HG03095 (cell line): ENCODE data around the gene FMO3.

ENCODE experiments used
- ATAC-seq: cut with Tn5 transposase; IDR thresholded peaks from one replicate; pipeline ENCODE4 v1.9.1; 2021; ENCODE audit warnings: moderate library complexity; ENCODE audit not compliant: unreplicated experiment

The FMO3 gene

DNA sequence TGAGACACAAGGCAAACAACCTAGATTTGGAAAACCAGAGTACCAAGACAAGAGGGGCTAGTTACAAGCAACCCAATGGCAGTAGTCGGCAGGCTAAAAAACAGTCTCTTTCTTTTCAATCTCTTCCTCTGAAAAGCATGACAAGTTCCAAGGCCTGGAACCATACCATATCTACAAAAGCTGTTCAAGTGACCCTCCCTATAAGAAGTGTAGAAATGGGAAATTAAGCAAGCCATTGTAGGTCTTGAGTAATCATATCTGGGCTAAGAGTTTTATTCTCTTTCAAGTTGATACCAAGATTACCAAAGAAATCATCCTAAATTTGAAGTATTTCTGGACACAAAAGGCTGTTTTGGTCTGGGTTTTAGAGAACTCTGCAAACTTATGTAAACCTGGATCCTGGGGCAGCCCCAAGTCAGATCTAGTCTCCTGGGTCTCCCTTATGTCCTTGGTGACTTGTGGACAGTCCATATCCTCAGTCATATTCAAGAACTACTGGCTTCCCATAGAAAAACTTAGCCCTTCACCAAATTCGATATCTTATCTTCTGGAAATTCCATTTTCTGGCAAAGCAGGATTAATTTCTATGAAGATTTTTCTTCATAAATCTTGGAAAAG lies 24.7 kb downstream of the FMO3 start:
- ATAC-seq = no peak

DNA sequence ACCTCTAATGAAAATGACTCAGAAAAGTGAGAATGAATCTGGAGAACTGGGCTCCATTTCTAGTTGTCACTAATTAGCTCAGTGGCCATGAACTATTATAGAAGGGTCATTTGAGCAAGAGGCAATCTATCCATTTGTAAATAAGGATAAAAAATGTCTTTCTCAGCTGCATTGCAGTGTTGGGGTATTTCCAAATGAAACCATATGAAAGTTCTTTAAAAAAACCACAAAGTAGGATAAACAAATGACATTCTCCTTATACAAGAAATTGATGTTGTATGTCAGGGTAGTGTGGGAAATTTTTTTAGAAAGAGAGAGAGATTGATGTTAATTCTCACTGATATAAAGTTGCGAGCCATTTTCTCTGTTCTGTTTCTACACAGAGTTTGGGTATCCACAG lies 26.0 kb downstream of the FMO3 start:
- no peak for ATAC-seq

DNA sequence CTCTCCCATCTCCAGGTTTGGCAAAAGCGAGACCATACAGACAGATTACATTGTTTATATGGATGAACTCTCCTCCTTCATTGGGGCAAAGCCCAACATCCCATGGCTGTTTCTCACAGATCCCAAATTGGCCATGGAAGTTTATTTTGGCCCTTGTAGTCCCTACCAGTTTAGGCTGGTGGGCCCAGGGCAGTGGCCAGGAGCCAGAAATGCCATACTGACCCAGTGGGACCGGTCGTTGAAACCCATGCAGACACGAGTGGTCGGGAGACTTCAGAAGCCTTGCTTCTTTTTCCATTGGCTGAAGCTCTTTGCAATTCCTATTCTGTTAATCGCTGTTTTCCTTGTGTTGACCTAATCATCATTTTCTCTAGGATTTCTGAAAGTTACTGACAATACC lies 26.4 kb downstream of the FMO3 start:
- ATAC-seq = no peak

DNA sequence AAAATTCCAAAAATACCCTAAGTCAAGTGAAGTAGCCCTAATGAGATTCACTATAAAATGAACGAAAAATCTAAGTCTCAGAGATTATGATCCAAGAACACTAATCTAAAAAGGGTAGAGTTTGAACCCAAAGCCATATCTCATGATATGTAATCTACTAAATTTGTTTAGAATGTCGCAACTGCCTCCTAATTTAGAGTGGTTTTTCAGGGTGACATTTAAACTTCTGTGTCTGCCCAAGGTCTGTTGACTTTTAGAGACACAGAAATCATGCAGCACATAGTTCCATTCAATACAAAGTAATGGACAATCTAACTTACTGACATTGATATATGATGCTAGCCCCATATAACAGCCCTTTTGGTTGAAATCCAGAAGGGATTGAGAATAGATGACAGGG lies 28.9 kb downstream of the FMO3 start:
- no peak for ATAC-seq

DNA sequence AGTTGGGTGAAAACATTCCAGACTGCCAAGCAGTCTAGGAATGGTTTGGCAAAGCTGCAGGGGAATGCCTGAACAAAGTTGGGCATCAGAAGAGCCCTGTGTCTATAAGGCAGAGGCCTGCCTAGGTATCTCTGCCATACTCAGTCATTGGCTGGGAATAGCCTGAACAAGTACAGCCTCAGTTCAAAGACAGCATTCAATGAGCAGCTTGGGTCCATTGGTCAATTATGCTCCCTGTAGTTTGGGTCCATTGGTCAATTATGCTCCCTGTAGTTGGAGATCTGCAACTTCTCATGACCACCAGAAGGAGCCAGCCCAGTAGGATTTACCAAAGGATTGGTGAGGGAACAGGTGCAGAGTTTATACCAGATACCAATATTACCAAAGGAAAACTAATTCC lies 31.6 kb downstream of the FMO3 start:
- ATAC-seq = no peak

DNA sequence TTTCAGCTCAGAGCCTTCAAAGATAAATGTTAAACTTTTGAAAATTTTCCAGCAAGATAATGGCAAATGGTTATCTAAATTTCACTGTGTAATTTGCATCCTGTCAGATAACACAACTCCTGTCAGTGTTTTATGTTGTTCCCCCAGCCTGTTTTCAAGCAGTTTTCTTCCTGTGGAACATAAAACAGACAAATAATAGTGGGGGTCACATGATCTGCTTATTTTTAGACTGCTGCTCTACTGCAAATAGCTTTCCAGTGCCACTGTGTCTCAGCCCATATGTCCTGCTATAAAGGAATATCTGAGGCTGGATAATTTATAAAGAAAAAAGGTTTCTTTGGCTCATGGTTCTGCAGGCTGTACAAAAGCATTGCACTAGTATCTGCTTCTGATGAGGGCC lies 32.2 kb downstream of the FMO3 start:
- no peak for ATAC-seq

DNA sequence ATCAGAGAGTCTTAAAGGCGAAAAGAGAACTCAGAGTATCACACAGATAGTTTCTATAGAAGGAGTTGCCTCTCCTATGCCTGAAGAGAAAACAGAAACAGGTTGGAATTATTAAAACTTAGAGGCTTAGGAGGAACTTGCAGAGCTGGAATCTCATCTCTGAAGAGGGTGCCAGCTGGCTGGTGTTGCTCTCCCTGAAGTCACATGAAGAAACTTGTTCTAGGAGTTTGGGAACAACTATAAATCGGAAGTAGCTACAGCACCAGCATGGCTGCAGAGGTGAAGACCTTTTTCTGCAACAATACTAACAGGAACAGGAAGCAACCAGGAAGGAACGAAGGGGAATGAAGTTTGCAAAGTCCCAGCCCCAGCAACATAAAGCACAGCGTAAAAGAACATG lies 35.8 kb downstream of the FMO3 start:
- no peak for ATAC-seq

DNA sequence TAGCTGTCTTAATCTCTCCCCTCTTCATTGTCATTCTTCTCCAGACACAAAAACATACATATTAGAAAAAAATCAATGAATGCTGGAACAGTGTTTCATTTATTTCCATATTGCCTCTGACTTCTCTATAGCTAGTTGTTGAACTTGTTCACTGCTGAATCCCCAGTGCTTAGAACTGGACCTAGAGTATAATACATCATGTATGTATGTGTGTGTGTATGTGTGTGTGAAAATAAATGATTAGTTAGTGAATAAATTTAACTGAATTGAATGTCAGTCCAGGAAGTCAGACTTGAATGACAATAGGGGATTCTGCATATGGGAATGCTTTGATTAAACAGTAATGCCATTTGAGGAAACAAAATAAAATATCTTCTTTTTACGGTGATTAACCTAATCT lies 36.4 kb downstream of the FMO3 start:
- ATAC-seq = no peak

DNA sequence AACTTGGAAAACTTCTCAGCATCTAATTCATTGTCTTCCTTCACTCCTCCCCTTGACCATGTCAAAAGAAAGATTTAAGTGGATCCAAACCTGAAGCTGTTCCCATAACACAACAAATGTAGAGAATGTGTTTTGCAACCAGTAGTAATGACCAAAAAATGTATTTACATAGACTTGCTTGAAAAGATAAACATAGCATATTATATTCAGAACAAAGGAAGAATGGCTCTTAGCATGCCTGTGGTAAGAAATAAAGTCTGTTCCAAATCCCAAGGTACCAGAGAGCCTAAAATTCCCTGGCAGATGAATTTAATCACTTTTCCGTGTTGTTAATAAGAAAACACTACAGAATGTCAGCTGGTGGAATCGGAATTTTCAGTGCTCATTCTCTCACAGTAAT lies 36.8 kb downstream of the FMO3 start:
- ATAC-seq = no peak

DNA sequence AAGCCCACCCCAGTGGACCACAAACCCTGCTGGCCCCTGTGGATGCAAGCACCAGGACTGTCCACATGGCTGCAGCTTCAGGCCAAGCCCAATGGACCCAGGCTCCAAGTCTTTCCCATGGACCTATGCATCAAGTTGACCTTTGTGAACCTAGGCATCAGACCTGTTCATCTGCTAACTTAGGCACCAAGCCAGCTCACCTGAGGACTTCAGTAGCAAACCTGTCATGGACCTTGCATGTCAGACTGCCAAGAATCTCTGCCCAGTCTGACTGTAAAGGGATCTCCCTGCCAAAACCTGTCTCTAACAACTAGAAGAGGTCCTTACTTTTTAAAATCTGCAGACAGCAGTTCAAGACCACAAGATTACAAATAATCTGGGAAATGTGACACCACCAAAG lies 37.8 kb downstream of the FMO3 start:
- ATAC-seq = no peak

DNA sequence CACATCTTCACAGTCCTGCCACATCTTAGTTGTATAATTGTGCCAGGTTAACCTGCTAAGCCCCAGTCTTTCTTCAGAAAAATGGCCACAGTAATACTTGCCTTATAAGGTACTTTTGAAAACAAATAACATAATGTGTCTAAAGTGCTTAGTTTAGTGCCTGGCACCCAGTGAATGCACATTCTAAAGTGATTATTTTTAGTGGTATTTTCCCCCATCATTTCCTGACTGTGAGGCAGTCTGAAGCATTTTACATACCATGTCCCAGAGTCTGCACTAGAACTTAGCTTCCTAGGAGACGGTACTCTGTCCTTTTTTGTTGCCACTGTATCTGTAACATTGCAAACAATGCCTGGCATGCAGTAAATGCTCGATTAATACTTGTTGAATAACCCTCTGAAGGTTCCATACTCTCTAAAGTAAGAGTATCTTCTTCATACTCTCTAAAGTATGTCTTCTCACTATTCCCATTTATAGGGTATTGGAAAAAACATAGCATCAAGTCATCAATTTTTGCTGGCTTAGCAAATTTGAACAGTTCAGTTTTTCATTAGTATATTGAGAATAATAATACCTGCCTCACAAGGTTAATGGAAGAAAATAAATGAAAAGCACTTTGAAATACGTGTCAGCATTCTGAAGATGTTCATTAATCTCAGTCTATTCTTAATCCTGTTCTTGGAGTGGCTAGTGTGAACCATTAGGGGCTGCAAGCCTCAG lies 43.7 kb downstream of the FMO3 start:
- ATAC-seq = no peak

DNA sequence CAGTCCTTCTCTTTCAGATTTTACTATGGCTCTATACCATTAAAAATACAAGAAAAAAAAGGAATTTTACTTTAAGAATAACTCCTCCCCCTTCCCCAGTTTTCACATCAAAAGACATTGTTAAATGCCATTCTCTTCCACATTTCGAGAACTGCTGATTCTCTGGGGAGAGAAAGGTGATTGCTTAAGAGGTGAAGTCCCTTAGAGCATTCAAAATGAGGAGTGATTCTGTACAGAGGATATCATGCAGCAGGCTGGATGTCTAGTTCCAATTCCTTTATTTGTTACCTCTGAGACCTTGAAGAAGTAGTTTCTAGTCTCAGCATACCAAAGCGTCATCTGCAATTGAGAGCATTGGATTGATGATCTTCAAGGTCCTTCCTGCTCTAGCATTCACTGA lies 46.9 kb downstream of the FMO3 start:
- no peak for ATAC-seq

DNA sequence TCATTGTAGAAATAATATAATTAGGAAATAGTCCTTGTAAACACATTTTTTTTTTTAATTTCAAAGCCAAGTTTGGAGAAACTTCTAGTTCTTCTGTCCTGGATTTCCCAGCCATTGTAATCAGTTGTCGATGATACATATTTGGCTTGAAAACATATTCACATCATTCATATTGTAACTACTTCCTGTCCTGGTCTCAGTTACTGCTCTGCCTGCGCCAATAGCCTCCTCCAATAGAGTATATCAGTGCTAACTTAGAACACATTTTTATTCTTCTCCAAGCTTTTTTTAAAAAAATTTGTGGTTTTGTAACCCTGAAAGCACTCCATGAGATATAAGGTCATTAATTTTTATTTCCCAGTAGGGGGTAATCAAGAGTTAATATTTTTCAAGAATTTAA lies 48.3 kb downstream of the FMO3 start:
- no peak for ATAC-seq

DNA sequence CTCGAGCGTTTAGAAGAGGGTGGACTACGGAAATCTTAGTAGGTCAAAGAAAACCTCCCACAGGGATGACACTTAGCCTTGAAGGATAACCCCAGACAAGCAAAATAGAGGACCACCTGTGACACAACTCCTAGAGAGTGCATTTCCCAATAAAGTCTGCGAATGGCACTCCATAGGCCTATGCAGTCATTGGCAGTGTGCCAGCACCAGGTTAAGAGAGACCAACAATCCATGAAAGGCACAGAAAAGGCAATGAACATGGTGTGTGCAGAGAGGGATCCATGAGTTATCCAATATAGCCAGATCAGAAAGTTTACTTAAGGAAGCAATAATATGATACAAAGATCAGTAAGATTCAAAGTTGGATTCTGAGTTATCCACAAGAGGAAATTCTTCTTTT lies 49.2 kb downstream of the FMO3 start:
- ATAC-seq = no peak

DNA sequence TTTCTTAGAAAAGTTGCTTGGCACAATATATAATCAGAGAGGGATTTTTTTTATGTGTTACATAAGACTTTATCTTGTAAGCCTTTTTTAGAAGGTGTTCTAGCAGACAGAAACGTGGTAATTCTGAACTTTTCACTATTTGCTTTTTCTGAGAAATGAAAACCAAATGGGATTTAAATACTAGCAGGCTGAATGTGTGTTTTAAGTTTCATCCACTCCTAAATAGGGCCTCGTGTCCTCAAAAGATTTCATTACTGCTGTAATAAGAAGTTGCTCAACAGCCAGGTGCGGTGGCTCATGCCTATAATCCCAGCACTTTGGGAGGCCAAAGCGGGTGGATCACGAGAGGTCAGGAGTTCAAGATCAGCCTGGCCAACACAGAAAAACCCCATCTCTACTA lies 49.7 kb downstream of the FMO3 start:
- no peak for ATAC-seq

DNA sequence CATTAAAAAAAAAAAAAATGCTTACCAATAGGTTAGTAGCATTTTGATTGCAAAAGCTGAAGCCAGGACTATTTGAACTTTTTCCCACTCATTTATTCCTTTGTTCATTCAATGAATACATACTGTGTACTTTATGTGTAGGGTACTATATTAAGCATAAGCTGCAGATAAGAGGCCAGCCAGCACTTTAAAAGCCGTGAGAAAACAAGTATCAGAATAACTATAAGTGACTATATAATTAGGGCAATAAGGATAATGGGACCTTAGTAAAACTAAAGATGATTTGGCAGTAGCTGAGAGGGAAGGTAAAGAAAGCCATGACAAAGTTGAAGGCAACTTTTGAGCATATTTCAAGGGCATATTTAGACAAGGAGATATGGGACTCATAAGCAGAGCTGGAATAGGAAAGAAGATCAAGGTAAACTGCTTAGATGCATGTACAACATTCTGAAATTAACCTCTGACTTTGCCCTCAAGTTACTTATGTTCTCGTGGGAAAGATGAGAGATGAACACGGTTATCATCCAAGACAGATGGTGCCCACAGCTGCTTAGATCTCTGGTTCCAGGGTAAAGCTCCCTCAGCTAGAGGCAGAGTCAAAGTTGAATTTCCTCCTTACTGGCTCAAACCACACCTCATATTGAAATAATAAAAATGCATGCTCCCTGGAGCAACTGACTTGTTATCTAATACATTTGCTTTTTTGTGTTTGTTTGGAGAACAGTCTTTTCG lies 50.4 kb downstream of the FMO3 start:
- no peak for ATAC-seq

DNA sequence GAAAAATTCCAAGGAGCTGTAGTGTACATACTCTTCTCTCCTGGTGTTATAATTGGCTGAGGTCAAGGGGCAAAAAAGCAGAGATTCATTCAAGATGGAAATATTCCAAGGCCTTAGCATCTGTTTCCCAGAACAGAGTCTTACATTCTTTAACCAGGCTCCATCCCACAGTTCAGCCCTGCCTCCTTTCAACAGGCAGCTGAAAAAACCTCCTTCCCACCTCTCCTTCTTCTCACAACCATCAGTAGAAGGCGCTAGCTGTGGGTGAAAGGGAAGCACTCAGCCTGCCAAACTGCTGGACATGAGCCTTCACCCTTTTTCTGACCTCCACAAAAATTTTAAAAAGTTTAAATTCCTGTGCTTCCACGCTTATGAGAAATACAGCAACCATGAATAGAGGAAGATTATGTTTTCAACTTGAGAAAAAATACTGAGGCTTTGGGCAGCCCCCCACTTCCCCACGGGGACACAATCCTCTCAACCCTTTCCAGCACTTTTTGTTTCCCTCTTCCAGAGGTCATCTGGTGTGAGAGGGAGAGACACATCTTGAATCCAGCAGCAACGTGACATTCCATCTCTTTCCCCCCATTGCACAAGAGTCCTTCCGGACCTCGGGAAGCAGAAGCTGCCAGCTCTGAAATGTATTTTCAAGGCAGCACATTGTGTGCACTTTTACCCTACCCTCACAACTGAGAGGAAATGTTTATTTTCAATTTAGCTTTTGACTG lies 51.1 kb downstream of the FMO3 start:
- no peak for ATAC-seq

DNA sequence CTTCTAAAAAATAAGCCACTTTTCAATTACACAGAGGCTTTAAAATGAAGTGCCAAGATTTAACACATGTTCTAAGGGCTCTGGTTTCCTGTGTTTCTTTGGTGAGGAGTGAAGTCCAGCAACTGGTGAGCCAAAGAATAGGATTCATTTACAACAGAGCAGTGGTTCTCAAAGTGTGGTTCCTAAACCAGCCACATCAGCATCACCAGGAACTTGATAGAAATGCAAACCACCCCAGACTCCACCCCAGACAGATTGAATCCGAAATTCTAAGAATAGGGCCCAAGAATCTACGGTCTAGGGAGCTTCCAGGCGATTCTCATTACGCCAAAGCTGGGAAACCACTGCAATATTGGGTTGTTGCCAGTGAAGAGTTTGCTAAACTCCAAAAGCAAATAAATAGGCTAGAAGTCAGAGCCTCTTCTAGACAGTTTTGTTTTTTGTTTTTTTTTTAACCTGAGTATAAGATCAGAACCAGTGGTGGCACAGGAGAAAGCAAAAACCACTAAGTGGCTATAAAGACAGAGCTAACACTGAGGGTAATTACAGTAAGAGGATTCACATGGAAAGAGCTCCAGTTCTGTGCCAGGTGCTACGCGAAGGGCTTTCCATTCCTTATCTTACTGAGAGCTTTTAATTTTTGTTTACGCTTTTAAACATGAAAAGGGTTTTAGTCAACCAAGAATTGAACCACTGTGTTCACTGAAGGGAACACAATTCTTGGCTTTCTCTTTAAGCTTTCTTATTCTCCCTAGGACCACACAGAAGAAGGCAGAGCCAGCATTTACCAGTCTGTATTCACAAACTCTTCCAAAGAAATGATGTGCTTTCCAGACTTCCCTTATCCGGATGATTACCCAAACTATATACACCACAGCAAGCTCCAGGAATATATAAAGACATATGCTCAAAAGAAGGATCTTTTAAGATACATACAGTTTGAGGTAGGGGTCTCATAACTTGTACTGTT lies 52.0 kb downstream of the FMO3 start:
- ATAC-seq = no peak

DNA sequence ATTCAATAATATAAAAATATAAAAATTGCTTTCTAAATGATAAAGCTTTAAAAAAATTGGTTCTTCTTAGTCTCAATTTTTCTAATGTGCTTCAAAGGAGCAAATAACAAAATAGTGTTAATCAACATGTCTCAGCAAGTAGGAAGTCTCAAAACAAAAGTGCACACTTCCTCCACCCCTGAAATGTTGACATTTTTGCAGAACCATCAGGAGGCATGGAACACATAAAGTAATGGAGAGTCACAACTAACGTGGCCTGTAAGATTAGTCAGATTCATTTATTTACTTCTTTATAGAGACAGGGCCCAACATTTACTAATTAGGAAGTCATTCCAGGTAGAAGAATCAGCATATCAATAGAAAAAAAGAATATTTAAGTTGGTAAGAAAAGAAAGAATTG lies 59.5 kb downstream of the FMO3 start:
- ATAC-seq = no peak

DNA sequence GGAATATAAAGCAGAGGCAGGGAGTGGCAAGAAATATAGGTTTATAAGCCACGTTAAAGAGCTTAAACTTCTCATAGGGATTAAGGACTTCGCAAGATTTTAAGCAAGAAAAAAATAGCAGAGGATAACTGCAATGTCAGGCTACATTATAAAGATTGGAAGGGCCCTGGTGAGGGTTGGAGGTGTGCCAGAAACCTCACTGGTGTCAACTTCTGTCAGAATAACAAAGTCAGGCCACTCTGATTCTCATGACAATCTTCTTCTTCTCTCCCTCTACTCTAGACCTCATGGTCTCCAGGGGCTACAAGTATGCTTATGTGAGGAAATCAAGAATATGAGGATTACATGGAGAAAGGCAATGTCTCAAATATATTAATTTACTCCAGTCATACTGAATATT lies 61.8 kb downstream of the FMO3 start:
- no peak for ATAC-seq

DNA sequence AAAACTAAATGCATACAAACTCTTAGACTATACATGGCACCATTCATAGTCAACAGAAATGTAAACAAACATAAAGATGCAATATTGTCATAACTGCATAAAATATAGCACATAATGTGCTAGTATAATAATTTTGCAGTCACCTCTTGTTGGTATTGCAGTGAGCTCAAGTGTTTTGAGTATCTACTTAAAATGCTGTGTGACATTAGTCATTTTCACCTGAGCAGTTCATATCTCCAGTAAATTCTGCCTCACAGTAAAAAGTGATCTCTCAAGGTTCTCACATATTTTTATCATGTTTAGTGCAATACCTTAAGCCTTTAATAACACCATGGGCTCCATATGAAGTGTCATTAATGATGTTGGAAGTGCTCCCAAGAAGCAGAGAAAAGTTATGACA lies 64.8 kb downstream of the FMO3 start:
- ATAC-seq = no peak
